Nephron (organoid): ENCODE measurements around the gene IL20RA.

Experiments
- H3K27ac Mint-ChIP-seq, 3 experiments: 2 replicates each; pipeline ENCODE4 v1.8.0; 2020; ENCODE audit warnings: mixed read lengths in 3 of 3, mild to moderate bottlenecking in 2 of 3, moderate library complexity in 1 of 3
- H3K27me3 Mint-ChIP-seq: 2 replicates; pipeline ENCODE4 v1.8.0; 2021; ENCODE audit warnings: low read depth, mild to moderate bottlenecking, moderate library complexity, mixed read lengths
- H3K36me3 Mint-ChIP-seq: 2 replicates; pipeline ENCODE4 v1.8.0; 2020; ENCODE audit warnings: low read depth, mixed read lengths
- H3K4me1 Mint-ChIP-seq: 2 replicates; pipeline ENCODE4 v1.8.0; 2020; ENCODE audit warnings: mixed read lengths
- H3K4me3 Mint-ChIP-seq, 3 experiments: 2 replicates each; pipeline ENCODE4 v1.8.0; 2020; ENCODE audit warnings: mild to moderate bottlenecking in 3 of 3, mixed read lengths in 3 of 3, moderate library complexity in 2 of 3
- H3K9me3 Mint-ChIP-seq: 2 replicates; pipeline ENCODE4 v1.8.0; 2020; ENCODE audit warnings: mixed read lengths
- TF ChIP-seq, protein P1 (sequence below), 3 experiments: fragments of 200-600 bp; sonication (generic); IDR thresholded peaks; one replicate each; pipeline ENCODE4 v1.5.0; 2021; ENCODE audit warnings: antibody characterized with exemption in 3 of 3; ENCODE audit not compliant: unreplicated experiment in 3 of 3

IL20RA gene

DNA sequence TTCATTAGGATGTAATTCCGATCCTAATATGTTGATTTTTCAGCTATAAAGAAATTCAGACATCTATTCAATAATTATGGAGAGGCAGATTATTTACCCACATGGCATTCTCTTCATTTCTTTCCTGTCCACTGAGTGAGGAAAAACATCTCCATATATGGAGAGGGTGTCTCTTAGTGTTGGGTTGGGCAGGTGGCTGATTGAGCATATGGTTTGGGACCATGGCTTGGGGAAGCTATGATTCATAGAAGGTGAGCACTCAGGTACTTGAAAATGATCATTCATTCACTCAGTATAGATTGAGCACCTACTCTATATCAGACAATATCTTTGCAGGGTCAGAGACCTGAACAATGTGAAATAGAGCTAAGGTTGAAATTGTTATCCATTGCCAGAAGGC, 41.3 kb upstream of the IL20RA start:
- H3K4me1 Mint-ChIP-seq, result no peaks in the 10 kb centered on the region
- no peaks in the 10 kb centered on the region for H3K27me3 Mint-ChIP-seq
- H3K27ac Mint-ChIP-seq, result no peak overlapping the region
- H3K4me3 Mint-ChIP-seq, result no peak overlapping the region
- H3K36me3 Mint-ChIP-seq, result no peaks in the 10 kb centered on the region
- H3K9me3 Mint-ChIP-seq, result no peaks in the 10 kb centered on the region
- TF ChIP-seq, protein P1, sequence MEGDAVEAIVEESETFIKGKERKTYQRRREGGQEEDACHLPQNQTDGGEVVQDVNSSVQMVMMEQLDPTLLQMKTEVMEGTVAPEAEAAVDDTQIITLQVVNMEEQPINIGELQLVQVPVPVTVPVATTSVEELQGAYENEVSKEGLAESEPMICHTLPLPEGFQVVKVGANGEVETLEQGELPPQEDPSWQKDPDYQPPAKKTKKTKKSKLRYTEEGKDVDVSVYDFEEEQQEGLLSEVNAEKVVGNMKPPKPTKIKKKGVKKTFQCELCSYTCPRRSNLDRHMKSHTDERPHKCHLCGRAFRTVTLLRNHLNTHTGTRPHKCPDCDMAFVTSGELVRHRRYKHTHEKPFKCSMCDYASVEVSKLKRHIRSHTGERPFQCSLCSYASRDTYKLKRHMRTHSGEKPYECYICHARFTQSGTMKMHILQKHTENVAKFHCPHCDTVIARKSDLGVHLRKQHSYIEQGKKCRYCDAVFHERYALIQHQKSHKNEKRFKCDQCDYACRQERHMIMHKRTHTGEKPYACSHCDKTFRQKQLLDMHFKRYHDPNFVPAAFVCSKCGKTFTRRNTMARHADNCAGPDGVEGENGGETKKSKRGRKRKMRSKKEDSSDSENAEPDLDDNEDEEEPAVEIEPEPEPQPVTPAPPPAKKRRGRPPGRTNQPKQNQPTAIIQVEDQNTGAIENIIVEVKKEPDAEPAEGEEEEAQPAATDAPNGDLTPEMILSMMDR (IDR thresholded peaks at IDR 0.05; ENCODE audit: unreplicated experiment in 3 of 3), result no peak

- Mint-ChIP-seq H3K9me3 (no peaks in the 10 kb centered on the region), H3K4me1 (no peaks in the 10 kb centered on the region), H3K27ac (no peak overlapping the region), H3K4me3 (no peak overlapping the region), H3K36me3 (no peaks in the 10 kb centered on the region), H3K27me3 (no peaks in the 10 kb centered on the region)
- TF ChIP-seq, protein P1 (IDR thresholded peaks at IDR 0.05; ENCODE audit: unreplicated experiment in 3 of 3), result no peak
Measured at GRCh38 chr6:137084865-137085617, 40.3 kb upstream of the IL20RA start.

GRCh38 chr6:137084090-137084489, 39.3 kb upstream of the IL20RA start:
- Mint-ChIP-seq H3K36me3 (no peaks in the 10 kb centered on the region), H3K27me3 (no peaks in the 10 kb centered on the region), H3K4me3 (no peak overlapping the region), H3K27ac (no peak overlapping the region), H3K4me1 (no peaks in the 10 kb centered on the region), H3K9me3 (no peaks in the 10 kb centered on the region)
- TF ChIP-seq, protein P1 (IDR thresholded peaks at IDR 0.05; ENCODE audit: unreplicated experiment in 3 of 3), result no peak

DNA sequence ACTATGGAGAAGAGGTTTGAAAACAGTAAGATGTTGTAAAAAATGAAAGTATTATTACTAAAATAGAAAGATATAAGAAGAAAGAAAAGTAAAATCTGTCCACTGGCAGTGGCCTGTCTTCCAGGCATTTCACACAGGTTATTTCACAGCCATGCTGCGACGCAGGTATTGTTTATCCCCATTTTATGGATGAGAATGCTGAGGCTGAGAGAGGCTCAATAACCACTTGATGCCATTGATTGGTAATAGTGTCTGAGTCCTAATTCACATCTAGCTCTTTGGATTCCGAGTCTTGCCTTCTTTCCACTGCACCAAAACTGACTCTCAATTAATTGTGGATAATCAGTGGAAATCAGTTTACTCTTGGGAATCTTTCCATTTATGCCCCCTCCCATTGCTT, 37.2 kb upstream of the IL20RA start:
- Mint-ChIP-seq H3K4me1 (no peaks in the 10 kb centered on the region), H3K9me3 (no peaks in the 10 kb centered on the region), H3K4me3 (no peak overlapping the region), H3K27me3 (no peaks in the 10 kb centered on the region), H3K27ac (no peak overlapping the region), H3K36me3 (no peaks in the 10 kb centered on the region)
- TF ChIP-seq, protein P1 (IDR thresholded peaks at IDR 0.05; ENCODE audit: unreplicated experiment in 3 of 3), result no peak

DNA sequence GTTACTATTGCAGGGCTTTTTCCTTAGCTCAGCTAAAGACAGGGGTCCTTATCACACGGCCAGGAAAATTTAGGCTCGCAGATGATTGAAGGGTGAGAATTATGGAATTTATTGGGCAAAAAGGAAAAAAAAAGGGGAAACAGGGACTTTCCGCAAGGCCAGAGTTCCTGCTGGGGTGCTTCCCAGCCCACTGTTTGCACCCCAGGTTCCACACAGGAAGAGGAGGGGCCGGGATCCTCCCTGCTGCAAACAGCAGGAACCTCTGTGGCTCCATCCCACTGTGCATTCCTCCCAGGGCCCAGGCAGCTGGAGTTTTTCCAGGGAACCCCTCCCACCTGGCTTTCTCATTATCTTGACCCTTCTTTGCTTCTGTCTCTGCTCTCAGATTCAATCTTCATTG, 35.9 kb upstream of the IL20RA start:
- peaks cover 4% of the 10 kb centered on the region for H3K27me3 Mint-ChIP-seq
- TF ChIP-seq, protein P1 (IDR thresholded peaks at IDR 0.05; ENCODE audit: unreplicated experiment in 3 of 3), result no peak
- no peaks in the 10 kb centered on the region for H3K36me3 Mint-ChIP-seq

More for the DNA sequence above, 35.9 kb upstream of the IL20RA start:
- H3K9me3 Mint-ChIP-seq, result peaks cover 2% of the 10 kb centered on the region
- H3K27ac Mint-ChIP-seq, result no peak overlapping the region
- no peak overlapping the region for H3K4me3 Mint-ChIP-seq
- no peaks in the 10 kb centered on the region for H3K4me1 Mint-ChIP-seq
